NCI-H128 (cell line): ENCODE measurements around the gene HPCAL1.
"Not testable (repeated sequence)": the region's sequence is repeated elsewhere in the genome, so short reads cannot be mapped to it uniquely, and the experiment has no call there.

Source experiments
- DNase-seq: peaks from one replicate; lab custom pipeline; 2025; ENCODE audit not compliant: unreplicated experiment; lab: John Stamatoyannopoulos, UW

The HPCAL1 gene

GRCh38 chr2:10457195-10457594, 154.5 kb downstream of the HPCAL1 start:
- not testable (repeated sequence) for DNase-seq

- DNase-seq, result no peak
Observed at GRCh38 chr2:10457846-10458598, 155.3 kb downstream of the HPCAL1 start.

DNA sequence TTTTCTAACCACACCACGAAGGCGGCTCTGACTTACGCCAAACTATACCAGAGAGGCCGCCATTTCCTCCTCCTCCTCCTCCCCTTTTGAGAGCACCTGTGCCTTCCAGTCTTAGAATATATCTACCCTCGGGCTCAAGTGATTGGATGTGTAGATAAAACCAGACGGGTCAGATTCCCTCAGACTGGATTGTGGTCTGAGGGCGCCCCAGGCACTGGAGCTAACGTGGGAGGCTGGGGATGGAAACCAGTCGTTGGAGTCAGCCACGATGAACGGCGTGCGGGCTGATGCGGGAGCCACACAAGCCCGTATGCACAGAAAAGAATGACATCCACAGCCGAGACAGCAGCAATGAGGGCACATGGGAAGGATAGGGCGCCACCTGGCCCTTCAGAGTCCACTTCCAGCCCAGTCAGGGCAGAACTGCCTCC, 157.7 kb downstream of the HPCAL1 start:
- no peak for DNase-seq

DNA sequence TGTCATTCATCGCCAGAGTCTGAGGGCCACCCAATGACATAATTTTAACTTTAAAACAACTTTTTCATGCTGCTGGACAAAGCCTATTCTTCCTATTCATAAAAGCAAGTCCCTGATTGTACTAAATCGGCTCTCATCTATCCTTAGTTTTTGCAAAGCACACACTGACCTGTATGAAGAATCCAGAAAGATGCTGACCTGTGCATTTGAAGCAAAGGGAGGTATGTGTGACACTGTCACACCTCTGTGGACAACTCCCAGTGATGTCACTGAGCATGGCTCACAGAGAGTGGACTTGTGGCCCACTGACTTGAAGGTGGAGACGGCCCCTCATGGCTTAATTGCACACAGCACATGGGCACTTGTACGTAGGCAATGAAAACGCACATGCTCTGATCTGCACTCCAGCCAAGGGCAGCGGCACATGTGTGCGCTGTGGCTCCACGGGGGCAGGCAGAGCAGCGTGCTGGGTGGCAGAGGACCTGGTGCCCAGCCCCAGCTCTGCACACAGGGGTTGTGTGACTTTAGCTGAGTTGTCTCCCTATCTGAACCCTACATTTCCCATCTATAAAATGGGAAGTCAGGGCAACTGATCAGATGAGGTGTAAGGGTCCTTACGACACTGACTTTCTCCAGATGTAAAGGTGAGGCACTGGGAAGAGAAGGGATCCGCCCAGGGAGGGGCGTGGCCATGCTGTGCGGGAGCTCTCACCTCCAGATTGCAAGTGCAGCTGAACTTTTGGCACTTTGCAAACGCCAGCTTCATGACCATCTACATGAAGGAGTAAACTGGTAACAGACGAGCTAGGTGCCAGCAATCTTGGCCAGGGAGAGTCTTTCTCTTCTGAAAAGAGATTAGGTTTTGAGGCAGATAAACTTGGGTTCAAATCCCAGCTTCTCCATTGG, 159.7 kb downstream of the HPCAL1 start:
- DNase-seq, result no peak

- DNase-seq, result no peak
Observed at GRCh38 chr2:10465910-10466309, 163.2 kb downstream of the HPCAL1 start.

- DNase-seq, result no peak
Observed at GRCh38 chr2:10466801-10467200, 164.1 kb downstream of the HPCAL1 start.

GRCh38 chr2:10467401-10467800, 164.7 kb downstream of the HPCAL1 start:
- no peak for DNase-seq

GRCh38 chr2:10469301-10469700, 166.6 kb downstream of the HPCAL1 start:
- DNase-seq, result no peak

- no peak for DNase-seq
Observed at GRCh38 chr2:10469955-10470608, 167.4 kb downstream of the HPCAL1 start.

DNA sequence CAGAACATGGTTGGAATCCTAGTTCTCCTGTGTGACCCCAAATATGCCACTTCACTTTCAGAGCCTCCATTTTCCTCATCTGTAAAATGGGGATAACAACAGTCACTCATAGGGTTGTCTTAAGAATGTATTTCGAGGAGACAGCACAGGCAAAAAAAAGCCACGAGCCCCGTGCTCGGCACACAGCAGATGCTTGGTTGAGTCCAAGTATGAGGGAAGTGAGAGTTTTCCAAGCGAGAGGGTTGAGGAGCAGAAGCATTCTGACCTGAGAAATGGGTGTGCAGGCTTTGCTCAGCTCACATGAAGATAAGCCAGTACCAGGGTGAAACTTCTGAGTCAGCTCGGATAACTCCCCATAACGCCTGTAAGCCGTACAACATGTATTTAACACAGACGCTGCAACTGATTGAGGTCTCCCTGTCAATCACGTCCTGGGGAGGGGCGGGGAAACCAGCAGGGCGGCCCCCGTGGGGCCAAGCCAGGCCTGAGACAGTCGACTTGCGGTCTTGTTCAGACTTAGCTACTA, 168.4 kb downstream of the HPCAL1 start:
- DNase-seq, result no peak

- DNase-seq, result no peak
Observed at GRCh38 chr2:10471955-10472354, 169.3 kb downstream of the HPCAL1 start.

DNA sequence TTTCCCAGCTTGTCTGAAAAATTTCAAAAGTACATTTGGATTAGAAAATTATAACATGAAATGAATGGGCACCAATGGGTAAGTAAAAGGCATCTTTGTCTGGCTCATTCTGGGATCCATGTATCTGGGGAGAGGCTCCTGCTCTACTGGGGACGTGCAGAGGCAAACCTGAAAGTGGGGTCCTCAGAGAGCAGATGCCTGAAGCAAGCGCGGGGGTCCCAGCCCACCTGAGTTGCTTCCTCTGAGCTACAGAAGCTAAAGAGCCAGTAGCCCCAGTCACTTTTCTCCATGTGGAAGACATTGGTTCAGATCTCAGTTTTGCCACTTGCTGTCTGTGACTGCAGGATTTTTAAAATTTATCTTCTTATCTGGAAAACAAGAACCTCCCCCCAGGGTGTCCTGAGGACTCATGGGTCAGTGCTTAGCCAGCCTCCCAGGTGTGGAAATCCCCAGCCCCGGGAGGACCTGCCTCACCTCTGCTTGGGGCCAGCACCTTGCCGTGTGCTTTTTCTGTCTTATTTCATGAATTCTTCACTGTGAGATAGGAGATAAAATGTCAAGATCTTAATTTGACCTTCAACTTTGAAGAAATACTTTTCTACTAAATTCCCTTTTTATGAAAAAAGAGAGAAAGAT, 170.5 kb downstream of the HPCAL1 start:
- DNase-seq, result no peak

- no peak for DNase-seq
Observed at GRCh38 chr2:10475221-10475722, 172.6 kb downstream of the HPCAL1 start.

- no peak for DNase-seq
Observed at GRCh38 chr2:10475811-10476660, 173.3 kb downstream of the HPCAL1 start.

GRCh38 chr2:10476723-10477442, 174.2 kb downstream of the HPCAL1 start:
- DNase-seq, result no peak
